GM21360 (cell line): ENCODE measurements around the gene HS1BP3.

Experiments used
- ATAC-seq: cut with Tn5 transposase; IDR thresholded peaks from one replicate; pipeline ENCODE4 v1.9.1; 2021; ENCODE audit warnings: mild to moderate bottlenecking, moderate library complexity; ENCODE audit not compliant: unreplicated experiment

HS1BP3 gene

DNA sequence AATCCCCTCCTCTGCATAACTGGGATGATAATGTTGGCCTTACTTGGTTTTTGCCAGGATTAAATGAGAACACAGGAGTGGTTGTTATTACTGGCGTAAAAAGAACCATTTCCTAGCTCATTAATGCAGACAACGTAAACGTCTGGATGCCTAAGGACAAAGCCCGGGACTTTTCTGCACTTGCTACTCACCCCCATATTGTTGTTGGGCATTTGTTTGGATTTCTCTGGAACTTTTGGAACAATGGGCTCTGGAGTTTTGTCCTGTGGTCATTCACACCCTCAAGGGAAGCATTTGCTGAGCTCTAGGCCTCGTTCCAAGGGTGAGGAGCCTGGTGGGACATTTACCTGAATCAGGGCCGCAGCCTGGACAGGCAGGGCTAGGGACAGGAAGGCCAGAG is 76.0 kb downstream of the HS1BP3 start:
- ATAC-seq: no peak

DNA sequence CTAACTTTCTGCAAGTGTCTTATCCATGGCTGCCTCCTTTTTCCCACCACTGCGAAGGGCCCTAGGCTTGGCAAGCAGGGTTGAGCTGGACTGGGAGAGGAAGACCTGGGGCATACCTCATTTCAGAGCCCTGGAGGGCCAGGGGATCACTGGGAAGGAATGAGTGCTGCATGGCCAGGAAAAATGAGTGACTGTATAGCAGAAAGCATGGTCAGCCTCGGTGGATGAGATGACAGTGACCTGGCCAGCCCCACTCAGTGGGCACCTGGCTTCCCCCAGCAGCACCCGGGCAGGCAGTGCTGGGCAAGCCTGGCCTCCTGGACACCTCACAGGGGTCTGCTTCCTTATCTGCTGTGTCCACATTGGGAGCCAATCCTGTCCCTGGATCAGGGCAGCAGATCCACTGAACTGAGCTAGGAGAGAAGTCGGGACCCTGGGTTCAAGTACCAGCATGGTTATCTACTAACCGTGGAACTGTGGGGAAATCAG is 76.4 kb downstream of the HS1BP3 start:
- no peak for ATAC-seq

DNA sequence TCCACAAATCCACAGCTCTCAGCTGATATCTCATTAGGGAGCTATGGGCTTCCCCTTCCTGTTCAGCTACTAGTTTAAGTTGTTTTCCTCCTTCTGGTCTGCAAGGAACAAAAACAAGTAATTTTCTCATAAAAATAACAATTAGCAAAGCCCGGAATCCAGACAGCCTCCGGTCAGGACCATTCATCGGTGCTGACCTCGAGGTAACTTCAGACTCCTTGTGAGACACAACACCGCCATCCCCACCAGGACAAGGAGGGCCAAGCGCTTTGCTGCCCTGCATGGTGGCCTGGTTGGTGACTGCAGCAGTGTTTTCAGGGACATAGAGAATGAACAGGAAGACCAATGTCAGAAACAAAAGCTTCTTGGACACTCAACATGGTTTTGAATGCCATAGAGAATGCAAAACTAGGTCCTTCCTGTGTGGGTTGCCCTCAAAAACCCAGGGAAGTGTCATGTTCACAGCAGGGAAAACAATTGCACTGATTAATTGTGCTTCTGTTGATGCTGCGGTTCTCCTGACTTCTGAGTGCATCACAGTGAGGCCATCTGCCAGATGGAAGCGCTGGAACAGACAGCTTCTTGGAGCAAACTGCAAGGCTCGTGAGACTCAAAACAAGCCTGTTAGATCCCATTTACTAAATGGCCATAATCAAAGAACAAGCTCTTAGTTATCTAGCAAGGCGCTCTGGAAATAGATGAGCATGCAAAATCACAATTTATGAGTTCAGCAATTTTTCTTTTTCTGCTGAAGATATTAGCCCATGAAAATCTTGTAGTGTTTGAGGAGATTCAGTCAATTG is 77.1 kb downstream of the HS1BP3 start:
- no peak for ATAC-seq

DNA sequence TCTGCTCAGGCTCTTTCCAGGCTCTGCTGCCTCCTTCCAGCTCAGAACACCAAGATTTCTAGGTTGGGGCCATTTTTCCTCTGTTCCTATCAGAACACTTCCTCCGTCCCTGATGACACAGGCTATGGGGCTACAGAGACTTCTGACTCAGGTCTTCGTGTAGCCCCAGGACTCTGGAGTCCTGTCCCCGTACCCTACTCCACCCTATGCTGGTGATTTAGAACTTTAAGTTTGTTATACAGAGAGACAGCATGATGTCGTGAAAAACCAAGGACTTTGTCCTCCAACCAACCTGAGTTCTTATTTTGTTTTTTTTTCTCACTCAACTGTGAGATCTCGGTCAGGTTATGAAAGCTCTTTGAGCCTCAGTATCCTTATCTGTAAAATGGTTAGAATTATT is 78.7 kb downstream of the HS1BP3 start:
- ATAC-seq: no peak

- no peak for ATAC-seq
Observed at GRCh38 chr2:20571644-20572215, 79.2 kb downstream of the HS1BP3 start.

GRCh38 chr2:20571231-20571630 is 79.7 kb downstream of the HS1BP3 start:
- no peak for ATAC-seq

- no peak for ATAC-seq
Observed at GRCh38 chr2:20570249-20570648, 80.6 kb downstream of the HS1BP3 start.

DNA sequence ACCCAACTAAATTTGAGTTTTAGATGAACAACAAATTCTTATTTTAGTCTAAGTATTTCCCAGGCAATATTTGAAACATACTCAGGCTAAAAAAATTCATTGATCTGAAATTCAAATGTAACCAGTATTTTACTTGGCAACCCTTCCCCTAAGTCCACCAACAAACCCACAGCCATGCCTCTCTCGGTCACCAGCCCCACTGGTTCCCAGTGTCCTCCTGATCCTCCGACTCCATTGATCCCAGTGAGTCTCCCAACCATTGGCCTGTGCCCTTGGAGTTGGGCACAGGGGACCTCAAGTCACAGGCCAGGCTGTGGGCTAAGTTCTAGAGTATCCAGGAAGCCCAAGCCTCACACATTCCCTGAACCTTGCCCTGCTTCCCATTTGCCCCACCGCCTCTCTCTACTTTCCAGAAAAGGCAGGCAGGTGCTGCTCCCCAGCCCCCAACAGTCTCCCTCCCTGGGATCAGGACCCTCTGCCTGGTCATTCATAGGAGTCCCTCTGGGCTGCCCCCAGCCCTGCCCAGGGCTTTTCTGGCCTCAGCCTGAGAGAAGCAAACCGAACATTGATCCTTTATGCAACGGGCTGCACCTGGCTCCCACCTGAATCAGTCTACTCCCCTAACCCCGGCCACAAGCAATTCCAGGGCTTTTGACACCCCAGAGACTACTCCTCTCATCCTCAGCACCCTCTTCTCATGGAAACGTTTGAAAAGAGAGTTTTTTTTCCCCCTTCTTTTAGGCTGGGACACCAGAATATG is 81.3 kb downstream of the HS1BP3 start:
- no peak for ATAC-seq

DNA sequence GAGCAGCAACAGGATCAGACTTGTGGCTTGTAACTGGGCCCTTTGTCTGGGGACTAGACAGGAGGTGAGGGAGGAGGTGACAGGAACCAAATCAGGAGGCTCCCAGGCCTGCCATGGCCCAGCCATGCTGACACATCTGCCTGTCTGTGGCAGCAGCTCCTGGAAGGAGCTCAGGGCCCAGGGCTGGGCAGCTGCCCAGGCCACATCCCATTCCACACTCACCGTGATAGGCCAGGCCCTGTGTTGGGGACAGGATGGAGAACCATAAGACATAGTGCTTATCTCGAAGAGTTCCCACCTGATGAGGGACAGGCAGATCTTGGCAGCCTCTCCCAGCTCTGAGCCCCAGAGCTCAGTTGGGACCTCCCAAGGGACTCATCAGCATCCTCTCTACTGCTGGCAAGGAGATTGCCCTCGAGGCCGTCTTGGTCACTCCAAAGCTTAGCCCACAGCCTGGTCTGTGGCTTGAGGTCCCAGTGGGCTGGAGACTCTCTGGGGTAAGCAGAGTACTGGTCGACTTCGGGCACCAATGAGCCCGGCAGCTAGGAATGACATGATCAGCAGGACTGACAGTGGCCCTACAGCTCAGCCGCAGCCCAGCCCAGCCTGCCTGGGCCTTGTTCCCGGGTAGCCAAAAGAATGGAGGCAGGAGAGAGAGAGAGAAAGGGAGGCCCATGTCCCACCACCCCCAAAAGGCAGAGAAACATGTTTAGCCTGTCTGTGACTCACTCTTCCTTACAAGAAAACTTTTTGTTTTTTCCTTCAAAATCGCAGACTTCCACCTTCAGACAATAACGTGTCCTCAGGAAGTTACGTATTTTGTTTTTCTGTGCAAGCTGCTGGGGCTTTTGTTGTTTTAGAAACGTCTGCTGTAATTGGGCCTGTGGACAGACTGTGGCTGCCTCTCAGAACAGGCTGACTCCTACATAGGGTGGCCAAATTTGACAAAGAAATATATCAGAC is 82.1 kb downstream of the HS1BP3 start:
- no peak for ATAC-seq

DNA sequence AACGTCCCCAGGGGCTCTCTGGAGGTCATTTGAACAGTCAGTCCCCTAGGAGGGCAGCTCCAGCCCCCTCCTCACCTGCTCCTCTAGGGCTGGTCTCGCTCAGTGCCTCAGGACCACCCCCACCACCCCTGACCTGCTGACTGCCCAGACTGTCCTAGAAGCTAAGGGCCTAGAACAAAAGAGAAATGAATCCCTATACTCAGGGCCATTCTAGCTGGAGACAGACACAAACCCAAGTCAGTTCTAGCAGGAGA is 83.0 kb downstream of the HS1BP3 start:
- no peak for ATAC-seq
